WTC11 (cell line): ENCODE results near the gene TARDBP. TPM values are rescaled to one million over a fixed set of nuclear protein-coding genes. Genes with fewer than 3 reads are reported as not detected.

Source experiments
- ATAC-seq: fragments of 200-7000 bp; cut with Tn5 transposase; 2 replicates; pipeline ENCODE4 v1.10.0; 2021; ENCODE audit warnings: mild to moderate bottlenecking, moderate library complexity
- CTCF ChIA-PET: fragments of 300-600 bp; sonication (Branson Sonifier 250); formaldehyde crosslinking; loops from one replicate; lab custom pipeline; 2021; ENCODE audit warnings: antibody characterized with exemption; lab: Charles Lee
- POLR2A ChIA-PET: fragments of 350-600 bp; sonication (Branson Sonifier 250); formaldehyde crosslinking; loops from one replicate; lab custom pipeline; 2021; ENCODE audit warnings: antibody characterized with exemption; lab: Charles Lee
- DNase-seq: peaks from one replicate; pipeline ENCODE4 v3.0.0; 2021; ENCODE audit warnings: low spot score
- H3K27ac Mint-ChIP-seq: 2 replicates; pipeline ENCODE4 v1.8.0; 2021; ENCODE audit warnings: mixed read lengths
- H3K27me3 Mint-ChIP-seq: 2 replicates; pipeline ENCODE4 v1.8.0; 2021; ENCODE audit warnings: low read depth, mild to moderate bottlenecking, moderate library complexity, mixed read lengths
- H3K36me3 Mint-ChIP-seq: 2 replicates; pipeline ENCODE4 v1.8.0; 2021; ENCODE audit warnings: mixed read lengths
- H3K4me1 Mint-ChIP-seq: 2 replicates; pipeline ENCODE4 v1.8.0; 2022; ENCODE audit warnings: mixed read lengths
- H3K4me3 Mint-ChIP-seq: 2 replicates; pipeline ENCODE4 v1.8.0; 2021; ENCODE audit warnings: mild to moderate bottlenecking, moderate library complexity, mixed read lengths
- H3K9me3 Mint-ChIP-seq: 2 replicates; pipeline ENCODE4 v1.8.0; 2021; ENCODE audit warnings: mixed read lengths
- CBFB ChIP-seq: sonication (generic); formaldehyde crosslinking; IDR thresholded peaks from 2 replicates; pipeline ENCODE4 v1.8.1; 2022; ENCODE audit warnings: mild to moderate bottlenecking, low read depth, missing genetic modification reagents
- CDX4 ChIP-seq: fragments of 250-450 bp; sonication (Bioruptor Pico); IDR thresholded peaks from 2 replicates; pipeline ENCODE4 v1.9.0; 2021; ENCODE audit warnings: moderate library complexity, mild to moderate bottlenecking, inconsistent platforms, borderline replicate concordance
- CREM ChIP-seq: sonication (generic); formaldehyde crosslinking; IDR thresholded peaks from 2 replicates; pipeline ENCODE4 v1.8.1; 2022; ENCODE audit warnings: mild to moderate bottlenecking, missing genetic modification reagents, moderate library complexity
- GABPB1 ChIP-seq: sonication (generic); formaldehyde crosslinking; IDR thresholded peaks from 2 replicates; pipeline ENCODE4 v1.8.1; 2023; ENCODE audit warnings: mild to moderate bottlenecking, missing genetic modification reagents
- GTF2I ChIP-seq: fragments of 250-450 bp; sonication (Bioruptor Pico); conservative IDR thresholded peaks from 2 replicates; pipeline ENCODE4 v1.4.0; 2021; ENCODE audit warnings: mild to moderate bottlenecking
- HMGXB4 ChIP-seq: sonication (generic); formaldehyde crosslinking; IDR thresholded peaks from 2 replicates; pipeline ENCODE4 v1.8.1; 2023; ENCODE audit warnings: mild to moderate bottlenecking, moderate library complexity, missing genetic modification reagents
- JAZF1 ChIP-seq: fragments of 250-450 bp; sonication (Bioruptor Pico); IDR thresholded peaks from 2 replicates; pipeline ENCODE4 v1.9.0; 2021; ENCODE audit warnings: moderate library complexity, mild to moderate bottlenecking, inconsistent platforms
- PREB ChIP-seq: sonication (generic); formaldehyde crosslinking; IDR thresholded peaks from 2 replicates; pipeline ENCODE4 v1.8.1; 2022; ENCODE audit warnings: mild to moderate bottlenecking, missing genetic modification reagents, moderate library complexity, borderline replicate concordance
- RELA ChIP-seq: sonication (generic); formaldehyde crosslinking; IDR thresholded peaks from 2 replicates; pipeline ENCODE4 v1.8.1; 2022; ENCODE audit warnings: missing genetic modification reagents, mild to moderate bottlenecking, borderline replicate concordance
- RORB ChIP-seq: fragments of 250-450 bp; sonication (Bioruptor Pico); IDR thresholded peaks from 2 replicates; pipeline ENCODE4 v1.9.0; 2021; ENCODE audit warnings: mild to moderate bottlenecking
- USF2 ChIP-seq: sonication (generic); formaldehyde crosslinking; IDR thresholded peaks from 2 replicates; pipeline ENCODE4 v1.8.1; 2023; ENCODE audit warnings: mild to moderate bottlenecking, missing genetic modification reagents, moderate library complexity
- ZBTB43 ChIP-seq: sonication (generic); formaldehyde crosslinking; IDR thresholded peaks from 2 replicates; pipeline ENCODE4 v1.8.1; 2023; ENCODE audit warnings: mild to moderate bottlenecking, missing genetic modification reagents
- ZNF317 ChIP-seq: sonication (generic); formaldehyde crosslinking; IDR thresholded peaks from 2 replicates; pipeline ENCODE4 v1.8.1; 2023; ENCODE audit warnings: low read depth, mild to moderate bottlenecking, moderate library complexity, missing genetic modification reagents, borderline replicate concordance
- total RNA-seq: library from RNA; stranded (reverse); gene quantifications from 3 replicates; pipeline ENCODE4 v1.2.3, GENCODE V29; 2021
- TF ChIP-seq, protein P1 (sequence below): fragments of 250-450 bp; sonication (Bioruptor Pico); IDR thresholded peaks from 2 replicates; pipeline ENCODE4 v1.9.0; 2021; ENCODE audit warnings: mild to moderate bottlenecking, borderline replicate concordance
- TF ChIP-seq, protein P2 (sequence below): sonication (generic); formaldehyde crosslinking; IDR thresholded peaks from 2 replicates; pipeline ENCODE4 v1.8.0; 2022; ENCODE audit warnings: mild to moderate bottlenecking, missing genetic modification reagents
- TF ChIP-seq, protein P3 (sequence below): fragments of 200-600 bp; IDR thresholded peaks from 2 replicates; pipeline ENCODE4 v1.8.0; 2022; ENCODE audit warnings: antibody characterized with exemption

Gene TARDBP
- total RNA-seq, 1 experiment from 2014 or later: 228 TPM

DNA sequence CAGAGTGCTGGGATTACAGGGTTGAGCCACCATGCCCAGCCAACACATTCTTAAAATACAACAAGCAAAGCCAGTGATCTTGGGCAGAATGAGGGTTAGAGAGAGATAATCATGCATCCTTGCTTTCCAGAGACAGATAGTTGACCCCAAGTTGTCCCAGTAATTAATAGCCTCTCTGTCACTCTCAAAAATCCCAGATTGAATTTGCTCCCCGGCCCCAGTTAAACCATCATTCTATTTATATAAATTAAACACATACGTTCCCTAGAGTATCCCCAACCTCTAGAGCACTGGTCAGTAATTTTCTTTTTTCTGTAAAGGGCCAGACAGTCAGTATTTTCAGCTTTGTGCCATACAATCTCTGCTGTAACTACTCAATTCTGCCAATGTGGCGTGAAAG lies 16.4 kb upstream of the TARDBP start:
- DNase-seq (no peak), ATAC-seq (no peak)
- H3K4me3 Mint-ChIP-seq: no peak overlapping the region
- H3K27ac Mint-ChIP-seq: no peak overlapping the region
- no peaks in the 10 kb centered on the region for H3K4me1 Mint-ChIP-seq
- H3K36me3 Mint-ChIP-seq: peaks cover 7% of the 10 kb centered on the region
- POLR2A ChIA-PET: no interaction called here
- H3K27me3 Mint-ChIP-seq: no peaks in the 10 kb centered on the region; the same call in 1 of the 2 replicates
- CTCF ChIA-PET: no interaction called here
- TF ChIP-seq HMGXB4 (CRISPR knock-in tag) (no peak), GTF2I (CRISPR knock-in tag) (no peak), USF2 (CRISPR knock-in tag) (no peak), CBFB (CRISPR knock-in tag) (no peak)
- H3K9me3 Mint-ChIP-seq: peaks cover 14% of the 10 kb centered on the region

DNA sequence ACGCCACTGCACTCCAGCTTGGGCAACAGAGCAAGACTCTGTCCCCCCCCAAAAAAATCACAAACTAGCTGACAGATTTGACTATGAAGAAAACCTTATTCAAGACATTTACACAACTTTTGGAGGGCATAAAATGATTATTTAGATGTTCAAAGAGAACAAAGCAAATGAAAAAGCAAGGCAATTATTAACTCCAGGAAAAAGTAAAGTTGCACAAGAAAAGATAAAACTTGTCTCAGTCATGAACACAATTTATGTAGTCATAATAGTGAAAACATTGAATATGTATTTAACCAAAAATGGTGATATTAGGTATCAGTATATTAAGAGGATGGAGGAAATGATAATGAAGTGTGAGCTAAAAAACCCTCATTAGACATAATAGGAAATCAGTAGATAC lies 11.9 kb upstream of the TARDBP start:
- Mint-ChIP-seq H3K27me3 (no peaks in the 10 kb centered on the region; the same call in 1 of the 2 replicates), H3K27ac (no peak overlapping the region), H3K4me1 (no peaks in the 10 kb centered on the region), H3K4me3 (no peak overlapping the region), H3K36me3 (peaks cover 7% of the 10 kb centered on the region), H3K9me3 (peaks cover 14% of the 10 kb centered on the region)
- ChIA-PET CTCF (no interaction called here), POLR2A (no interaction called here)
- TF ChIP-seq, protein P1, sequence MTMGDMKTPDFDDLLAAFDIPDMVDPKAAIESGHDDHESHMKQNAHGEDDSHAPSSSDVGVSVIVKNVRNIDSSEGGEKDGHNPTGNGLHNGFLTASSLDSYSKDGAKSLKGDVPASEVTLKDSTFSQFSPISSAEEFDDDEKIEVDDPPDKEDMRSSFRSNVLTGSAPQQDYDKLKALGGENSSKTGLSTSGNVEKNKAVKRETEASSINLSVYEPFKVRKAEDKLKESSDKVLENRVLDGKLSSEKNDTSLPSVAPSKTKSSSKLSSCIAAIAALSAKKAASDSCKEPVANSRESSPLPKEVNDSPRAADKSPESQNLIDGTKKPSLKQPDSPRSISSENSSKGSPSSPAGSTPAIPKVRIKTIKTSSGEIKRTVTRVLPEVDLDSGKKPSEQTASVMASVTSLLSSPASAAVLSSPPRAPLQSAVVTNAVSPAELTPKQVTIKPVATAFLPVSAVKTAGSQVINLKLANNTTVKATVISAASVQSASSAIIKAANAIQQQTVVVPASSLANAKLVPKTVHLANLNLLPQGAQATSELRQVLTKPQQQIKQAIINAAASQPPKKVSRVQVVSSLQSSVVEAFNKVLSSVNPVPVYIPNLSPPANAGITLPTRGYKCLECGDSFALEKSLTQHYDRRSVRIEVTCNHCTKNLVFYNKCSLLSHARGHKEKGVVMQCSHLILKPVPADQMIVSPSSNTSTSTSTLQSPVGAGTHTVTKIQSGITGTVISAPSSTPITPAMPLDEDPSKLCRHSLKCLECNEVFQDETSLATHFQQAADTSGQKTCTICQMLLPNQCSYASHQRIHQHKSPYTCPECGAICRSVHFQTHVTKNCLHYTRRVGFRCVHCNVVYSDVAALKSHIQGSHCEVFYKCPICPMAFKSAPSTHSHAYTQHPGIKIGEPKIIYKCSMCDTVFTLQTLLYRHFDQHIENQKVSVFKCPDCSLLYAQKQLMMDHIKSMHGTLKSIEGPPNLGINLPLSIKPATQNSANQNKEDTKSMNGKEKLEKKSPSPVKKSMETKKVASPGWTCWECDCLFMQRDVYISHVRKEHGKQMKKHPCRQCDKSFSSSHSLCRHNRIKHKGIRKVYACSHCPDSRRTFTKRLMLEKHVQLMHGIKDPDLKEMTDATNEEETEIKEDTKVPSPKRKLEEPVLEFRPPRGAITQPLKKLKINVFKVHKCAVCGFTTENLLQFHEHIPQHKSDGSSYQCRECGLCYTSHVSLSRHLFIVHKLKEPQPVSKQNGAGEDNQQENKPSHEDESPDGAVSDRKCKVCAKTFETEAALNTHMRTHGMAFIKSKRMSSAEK: no peak
- TF ChIP-seq ZNF317 (no peak), JAZF1 (CRISPR knock-in tag) (no peak), RELA (CRISPR knock-in tag) (no peak), ZBTB43 (no peak), GABPB1 (CRISPR knock-in tag) (no peak), CREM (no peak), CDX4 (CRISPR knock-in tag) (no peak), RORB (CRISPR knock-in tag) (no peak), PREB (CRISPR knock-in tag) (no peak)
- TF ChIP-seq, protein P2, sequence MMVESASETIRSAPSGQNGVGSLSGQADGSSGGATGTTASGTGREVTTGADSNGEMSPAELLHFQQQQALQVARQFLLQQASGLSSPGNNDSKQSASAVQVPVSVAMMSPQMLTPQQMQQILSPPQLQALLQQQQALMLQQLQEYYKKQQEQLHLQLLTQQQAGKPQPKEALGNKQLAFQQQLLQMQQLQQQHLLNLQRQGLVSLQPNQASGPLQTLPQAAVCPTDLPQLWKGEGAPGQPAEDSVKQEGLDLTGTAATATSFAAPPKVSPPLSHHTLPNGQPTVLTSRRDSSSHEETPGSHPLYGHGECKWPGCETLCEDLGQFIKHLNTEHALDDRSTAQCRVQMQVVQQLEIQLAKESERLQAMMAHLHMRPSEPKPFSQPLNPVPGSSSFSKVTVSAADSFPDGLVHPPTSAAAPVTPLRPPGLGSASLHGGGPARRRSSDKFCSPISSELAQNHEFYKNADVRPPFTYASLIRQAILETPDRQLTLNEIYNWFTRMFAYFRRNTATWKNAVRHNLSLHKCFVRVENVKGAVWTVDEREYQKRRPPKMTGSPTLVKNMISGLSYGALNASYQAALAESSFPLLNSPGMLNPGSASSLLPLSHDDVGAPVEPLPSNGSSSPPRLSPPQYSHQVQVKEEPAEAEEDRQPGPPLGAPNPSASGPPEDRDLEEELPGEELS: no peak
- TF ChIP-seq, protein P3, sequence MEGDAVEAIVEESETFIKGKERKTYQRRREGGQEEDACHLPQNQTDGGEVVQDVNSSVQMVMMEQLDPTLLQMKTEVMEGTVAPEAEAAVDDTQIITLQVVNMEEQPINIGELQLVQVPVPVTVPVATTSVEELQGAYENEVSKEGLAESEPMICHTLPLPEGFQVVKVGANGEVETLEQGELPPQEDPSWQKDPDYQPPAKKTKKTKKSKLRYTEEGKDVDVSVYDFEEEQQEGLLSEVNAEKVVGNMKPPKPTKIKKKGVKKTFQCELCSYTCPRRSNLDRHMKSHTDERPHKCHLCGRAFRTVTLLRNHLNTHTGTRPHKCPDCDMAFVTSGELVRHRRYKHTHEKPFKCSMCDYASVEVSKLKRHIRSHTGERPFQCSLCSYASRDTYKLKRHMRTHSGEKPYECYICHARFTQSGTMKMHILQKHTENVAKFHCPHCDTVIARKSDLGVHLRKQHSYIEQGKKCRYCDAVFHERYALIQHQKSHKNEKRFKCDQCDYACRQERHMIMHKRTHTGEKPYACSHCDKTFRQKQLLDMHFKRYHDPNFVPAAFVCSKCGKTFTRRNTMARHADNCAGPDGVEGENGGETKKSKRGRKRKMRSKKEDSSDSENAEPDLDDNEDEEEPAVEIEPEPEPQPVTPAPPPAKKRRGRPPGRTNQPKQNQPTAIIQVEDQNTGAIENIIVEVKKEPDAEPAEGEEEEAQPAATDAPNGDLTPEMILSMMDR: no peak
- no peak for DNase-seq
- ATAC-seq: no peak
